Measurements from ENCODE around the gene CALHM3. TPM values are rescaled to one million over a fixed set of nuclear protein-coding genes. Genes with fewer than 3 reads are reported as not detected.

CALHM3 gene
- total RNA-seq, 1 experiment from 2014 or later, result 13.1 TPM

DNA sequence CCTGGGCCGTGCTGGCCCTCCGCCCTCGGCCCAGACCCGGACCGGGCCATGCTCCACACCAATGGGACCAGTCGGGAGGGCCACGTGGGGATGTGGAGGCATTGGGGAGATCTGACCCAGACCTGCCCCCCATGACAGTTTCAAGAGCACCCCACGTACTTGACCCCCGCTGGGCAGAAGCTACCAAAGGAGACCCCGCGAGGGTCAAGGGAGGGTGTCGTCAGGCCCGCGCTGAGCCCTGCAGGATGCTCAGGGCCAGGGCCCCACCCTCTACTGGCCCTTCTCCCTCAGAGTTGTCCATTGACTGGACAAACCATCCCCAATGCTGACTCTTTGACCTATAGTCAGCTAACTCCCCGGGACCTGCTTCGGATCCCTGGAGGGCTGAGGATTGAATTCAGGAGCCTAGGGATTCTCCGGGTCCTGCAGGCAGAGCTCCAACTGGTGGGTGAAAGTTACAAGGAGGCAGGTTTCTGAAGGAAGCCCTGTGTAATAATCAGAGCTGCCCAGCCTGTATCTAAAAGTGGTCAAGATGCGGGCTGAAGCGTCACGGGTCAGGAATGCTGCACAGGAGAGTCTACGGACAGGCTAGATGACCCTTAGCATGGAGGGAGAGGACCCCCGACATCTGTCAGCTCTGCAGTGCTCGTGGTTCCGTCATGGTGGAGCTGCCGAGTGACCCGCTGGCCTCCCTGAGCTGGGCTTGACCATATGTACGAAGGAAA, 26.4 kb downstream of the CALHM3 start:
- Histone ChIP-seq H3K9me3 (ENCODE audit: insufficient read depth, low read depth) (no peaks in the 10 kb centered on the region), H3K27ac (peak overlapping the region; percentile 67; the same call in 1 of the 2 replicates), H2AFZ (peak overlapping the region; percentile 62), H4K20me1 (ENCODE audit: insufficient read depth) (no peaks in the 10 kb centered on the region), H3K27me3 (ENCODE audit: insufficient read depth, low read depth) (no peaks in the 10 kb centered on the region), H3K4me1 (replicated peaks; ENCODE audit: insufficient read depth) (peaks cover 46% of the 10 kb centered on the region), H3F3A (ENCODE audit: insufficient read depth, low read depth) (peaks cover 16% of the 10 kb centered on the region), H3K4me3 (peak overlapping the region; percentile 83), H3K79me2 (ENCODE audit: low read depth) (peaks cover 39% of the 10 kb centered on the region), H3K4me2 (peak overlapping the region; percentile 91), H3K9me2 (ENCODE audit: insufficient read depth) (no peaks in the 10 kb centered on the region), H3K36me3 (ENCODE audit: low read depth) (peaks cover 8% of the 10 kb centered on the region; the same call in 1 of the 2 replicates)
- TSS peak; percentile 34 for BruUV-seq (replicated peaks)
- intact Hi-C loops (cut with micrococcal nuclease; ENCODE audit: unreplicated experiment), result no loop called here
- ChIA-PET POLR2A (ENCODE audit: unreplicated experiment) (interaction anchor here (0.5 to 0.6 kb wide), 3 partner anchors 13 to 400 kb away, joined by 3 to 5 read pairs (median 3); no protein-coding TSS in a partner anchor), CTCF (no interaction called here)
- TF ChIP-seq, protein P1, sequence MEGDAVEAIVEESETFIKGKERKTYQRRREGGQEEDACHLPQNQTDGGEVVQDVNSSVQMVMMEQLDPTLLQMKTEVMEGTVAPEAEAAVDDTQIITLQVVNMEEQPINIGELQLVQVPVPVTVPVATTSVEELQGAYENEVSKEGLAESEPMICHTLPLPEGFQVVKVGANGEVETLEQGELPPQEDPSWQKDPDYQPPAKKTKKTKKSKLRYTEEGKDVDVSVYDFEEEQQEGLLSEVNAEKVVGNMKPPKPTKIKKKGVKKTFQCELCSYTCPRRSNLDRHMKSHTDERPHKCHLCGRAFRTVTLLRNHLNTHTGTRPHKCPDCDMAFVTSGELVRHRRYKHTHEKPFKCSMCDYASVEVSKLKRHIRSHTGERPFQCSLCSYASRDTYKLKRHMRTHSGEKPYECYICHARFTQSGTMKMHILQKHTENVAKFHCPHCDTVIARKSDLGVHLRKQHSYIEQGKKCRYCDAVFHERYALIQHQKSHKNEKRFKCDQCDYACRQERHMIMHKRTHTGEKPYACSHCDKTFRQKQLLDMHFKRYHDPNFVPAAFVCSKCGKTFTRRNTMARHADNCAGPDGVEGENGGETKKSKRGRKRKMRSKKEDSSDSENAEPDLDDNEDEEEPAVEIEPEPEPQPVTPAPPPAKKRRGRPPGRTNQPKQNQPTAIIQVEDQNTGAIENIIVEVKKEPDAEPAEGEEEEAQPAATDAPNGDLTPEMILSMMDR (conservative IDR thresholded peaks at IDR 0.05), result no peak
- no peak for TF ChIP-seq EZH2 (IDR thresholded peaks at IDR 0.05; ENCODE audit: low read depth)
- DNase-seq, result peak; percentile 28 to 62

DNA sequence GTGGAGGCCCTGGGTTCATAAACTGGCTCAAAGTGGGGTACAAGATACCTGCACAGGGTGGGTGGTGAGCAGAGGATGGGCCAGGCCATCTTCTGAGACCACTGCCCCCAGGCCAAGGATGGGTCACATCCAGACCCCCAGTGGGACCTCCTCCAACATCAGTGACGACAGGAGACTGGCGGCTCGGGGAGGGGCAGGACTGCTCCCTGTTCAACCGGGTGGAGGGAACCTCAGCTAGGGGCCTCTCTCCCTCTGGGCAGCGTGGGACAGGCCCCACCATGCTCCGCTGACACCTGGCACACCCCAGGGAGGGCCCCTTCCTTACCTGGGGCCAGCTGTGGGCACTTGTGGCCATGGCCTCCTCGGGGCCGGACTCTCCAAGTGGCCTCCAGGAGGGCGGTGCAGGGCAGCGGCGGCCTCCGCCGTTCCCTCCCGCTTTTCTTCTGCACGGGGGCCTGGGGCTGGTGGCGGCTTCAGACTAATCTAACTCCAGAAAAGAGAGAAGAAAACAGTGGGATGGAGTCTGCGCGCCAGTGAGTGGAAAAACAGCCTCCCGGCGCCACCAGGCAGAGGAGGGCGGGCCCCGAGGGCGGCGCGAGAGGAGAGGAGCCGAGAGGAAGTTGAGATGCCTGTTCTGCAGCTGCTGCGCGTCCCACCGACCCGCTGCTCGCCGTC, 27.1 kb downstream of the CALHM3 start, which contains the start of gene CALHM2:
CALHM2 (minus strand) TSS at position 540 of the 675 bp plus-strand sequence. CDS start 2,429 bp downstream, outside the sequence.
- peaks cover 44% of the 10 kb centered on the region for H3K79me2 ChIP-seq (ENCODE audit: low read depth)
- no peaks in the 10 kb centered on the region for H3K9me2 ChIP-seq (ENCODE audit: insufficient read depth)
- H3K27ac ChIP-seq, result peak within 1 kb of the TSS; percentile 67
- peaks cover 10% of the 10 kb centered on the region; the same call in 1 of the 2 replicates for H3K36me3 ChIP-seq (ENCODE audit: low read depth)
- intact Hi-C loops (cut with micrococcal nuclease; ENCODE audit: unreplicated experiment), result loop anchor here (1.0 to 2.0 kb wide), 2 partner anchors 19 to 27 kb away; partner anchors contain the start of gene CALHM3
- no peaks in the 10 kb centered on the region for H4K20me1 ChIP-seq (ENCODE audit: insufficient read depth)
- DNase-seq, result peak; percentile 46 to 70
- H2AFZ ChIP-seq, result peak within 1 kb of the TSS; percentile 62
- H3K4me2 ChIP-seq, result peak within 1 kb of the TSS; percentile 91
- no peaks in the 10 kb centered on the region for H3K9me3 ChIP-seq (ENCODE audit: insufficient read depth, low read depth)
- BruUV-seq (replicated peaks), result no TSS peak
- peaks cover 15% of the 10 kb centered on the region for H3F3A ChIP-seq (ENCODE audit: insufficient read depth, low read depth)
- peak within 1 kb of the TSS; percentile 83 for H3K4me3 ChIP-seq
- ChIA-PET CTCF (no interaction called here), POLR2A (ENCODE audit: unreplicated experiment) (interaction anchor here (0.5 to 0.6 kb wide), 2 partner anchors 13 to 29 kb away, joined by 3 read pairs; no protein-coding TSS in a partner anchor)
- no peaks in the 10 kb centered on the region for H3K27me3 ChIP-seq (ENCODE audit: insufficient read depth, low read depth)
- TF ChIP-seq, protein P1 (conservative IDR thresholded peaks at IDR 0.05), result no peak
- no peak for TF ChIP-seq EZH2 (IDR thresholded peaks at IDR 0.05; ENCODE audit: low read depth)
- H3K4me1 ChIP-seq (replicated peaks; ENCODE audit: insufficient read depth), result peaks cover 46% of the 10 kb centered on the region

GRCh38 chr10:103451091-103451813, 27.8 kb downstream of the CALHM3 start:
- Histone ChIP-seq H3K4me1 (replicated peaks; ENCODE audit: insufficient read depth) (peaks cover 46% of the 10 kb centered on the region), H4K20me1 (ENCODE audit: insufficient read depth) (0 out of 2 replicates have a peak, but pooled peaks cover 5% of the 10 kb centered on the region), H3K27ac (peak overlapping the region; percentile 67), H3K9me2 (ENCODE audit: insufficient read depth) (no peaks in the 10 kb centered on the region), H3K4me3 (peak overlapping the region; percentile 83), H3F3A (ENCODE audit: insufficient read depth, low read depth) (peaks cover 12% of the 10 kb centered on the region), H3K27me3 (ENCODE audit: insufficient read depth, low read depth) (no peaks in the 10 kb centered on the region), H2AFZ (no peak overlapping the region), H3K36me3 (ENCODE audit: low read depth) (peaks cover 10% of the 10 kb centered on the region; the same call in 1 of the 2 replicates), H3K79me2 (ENCODE audit: low read depth) (peaks cover 44% of the 10 kb centered on the region), H3K9me3 (ENCODE audit: insufficient read depth, low read depth) (no peaks in the 10 kb centered on the region), H3K4me2 (peak overlapping the region; percentile 91)
- POLR2A ChIA-PET (ENCODE audit: unreplicated experiment), result interaction anchor here (0.5 to 0.7 kb wide), 3 partner anchors 13 to 737 kb away, joined by 3 to 24 read pairs (median 4); partner anchors contain the start of gene ARL3
- TF ChIP-seq, protein P1 (conservative IDR thresholded peaks at IDR 0.05), result no peak
- TF ChIP-seq EZH2 (IDR thresholded peaks at IDR 0.05; ENCODE audit: low read depth), result no peak
- CTCF ChIA-PET, result interaction anchor here (1.0 kb wide), 1 partner anchor 26 kb away, joined by 3 read pairs; no protein-coding TSS in a partner anchor
- BruUV-seq (replicated peaks), result TSS peak; percentile 24
- intact Hi-C loops (cut with micrococcal nuclease; ENCODE audit: unreplicated experiment), result loop anchor here (1.0 to 2.0 kb wide), 2 partner anchors 20 to 28 kb away; partner anchors contain the start of gene CALHM3
- peak; percentile 73 to 90 for DNase-seq

Data from PC-9 (cell line).